ENCODE measurements around the gene KRT7.
"Not testable (repeated sequence)": the region's sequence is repeated elsewhere in the genome, so short reads cannot be mapped to it uniquely, and the experiment has no call there.

KRT7 gene

GRCh38 chr12:52251367-52252051, 18.5 kb downstream of the KRT7 start:
- Histone ChIP-seq H3K4me3 (ENCODE audit: low read depth in 1 of 2, low read length in 2 of 2) (no peak overlapping the region), H3K27me3 (ENCODE audit: low read depth, low read length) (peaks cover 15% of the 10 kb centered on the region), H3K36me3 (ENCODE audit: control insufficient read depth in 1 of 2, insufficient read depth in 2 of 2, low read length in 2 of 2) (no peaks in the 10 kb centered on the region), H3K9me3 (ENCODE audit: control insufficient read depth in 1 of 2, low read length in 2 of 2) (no peaks in the 10 kb centered on the region), H3K27ac (ENCODE audit: low read length) (no peak overlapping the region), H3K4me1 (ENCODE audit: control insufficient read depth in 1 of 2, insufficient read depth in 2 of 2, low read length in 2 of 2) (no peaks in the 10 kb centered on the region)

DNA sequence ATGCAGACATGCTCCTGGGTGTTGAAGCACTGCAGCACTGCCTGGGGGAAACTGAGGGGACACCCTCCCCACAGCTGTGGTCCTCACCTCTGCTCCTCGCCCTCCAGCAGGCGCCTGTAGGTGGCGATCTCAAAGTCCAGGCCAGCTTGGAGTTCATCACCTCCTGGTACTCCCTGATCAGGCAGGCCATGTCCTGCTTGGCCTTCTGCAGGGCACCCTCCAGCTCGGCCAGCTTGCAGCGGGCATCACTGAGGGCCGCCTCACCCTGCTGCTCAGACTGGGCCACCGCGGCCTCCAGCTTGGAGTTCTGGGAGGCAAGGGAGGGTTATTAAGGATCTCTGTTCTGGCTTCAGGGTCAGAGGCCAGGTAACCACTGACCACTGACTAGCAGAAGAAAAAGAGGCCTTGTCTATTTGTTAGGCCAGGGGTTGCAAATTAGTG, 19.2 kb downstream of the KRT7 start:
- H3K36me3 ChIP-seq (ENCODE audit: control insufficient read depth in 1 of 2, insufficient read depth in 2 of 2, low read length in 2 of 2); H3K4me3 ChIP-seq (ENCODE audit: low read depth in 1 of 2, low read length in 2 of 2); H3K9me3 ChIP-seq (ENCODE audit: control insufficient read depth in 1 of 2, low read length in 2 of 2); H3K4me1 ChIP-seq (ENCODE audit: control insufficient read depth in 1 of 2, insufficient read depth in 2 of 2, low read length in 2 of 2); H3K27ac ChIP-seq (ENCODE audit: low read length): not testable (repeated sequence)
- H3K27me3 ChIP-seq (ENCODE audit: low read depth, low read length) = peaks cover 21% of the 10 kb centered on the region

DNA sequence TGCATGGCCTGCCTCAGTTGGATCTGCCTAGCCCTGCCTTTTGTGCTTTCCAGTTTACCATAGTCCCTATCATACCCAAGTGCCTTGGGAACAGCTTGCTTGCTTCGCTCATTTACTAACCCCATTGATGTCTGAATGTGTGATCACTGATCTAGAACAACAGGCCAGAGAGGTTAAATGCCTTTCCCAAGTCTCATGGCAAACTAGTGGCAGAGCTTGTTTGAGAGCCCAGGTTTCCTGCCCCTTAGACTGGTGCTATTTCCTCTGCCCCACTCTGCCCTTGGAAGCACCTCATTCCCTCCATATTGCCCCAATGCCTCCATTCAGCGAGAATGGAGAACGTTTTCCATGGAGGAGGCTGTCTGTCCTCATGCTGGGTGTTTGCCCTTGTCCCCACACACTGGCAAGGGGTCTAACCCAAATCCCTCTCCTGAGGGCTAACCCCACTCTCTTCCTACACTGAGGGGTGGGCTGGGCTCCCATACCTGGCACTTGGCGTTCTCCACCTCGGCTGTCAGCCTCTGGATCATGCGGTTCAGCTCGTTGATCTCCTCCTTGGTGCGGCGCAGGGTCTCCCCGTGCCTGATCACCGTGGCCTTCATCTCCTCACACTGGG, 19.8 kb downstream of the KRT7 start:
- Histone ChIP-seq H3K27me3 (ENCODE audit: low read depth, low read length) (peaks cover 27% of the 10 kb centered on the region), H3K4me3 (ENCODE audit: low read depth in 1 of 2, low read length in 2 of 2) (no peak overlapping the region), H3K36me3 (ENCODE audit: control insufficient read depth in 1 of 2, insufficient read depth in 2 of 2, low read length in 2 of 2) (no peaks in the 10 kb centered on the region), H3K9me3 (ENCODE audit: control insufficient read depth in 1 of 2, low read length in 2 of 2) (no peaks in the 10 kb centered on the region), H3K4me1 (ENCODE audit: control insufficient read depth in 1 of 2, insufficient read depth in 2 of 2, low read length in 2 of 2) (no peaks in the 10 kb centered on the region), H3K27ac (ENCODE audit: low read length) (no peak overlapping the region)

- H3K4me3 ChIP-seq (ENCODE audit: low read depth in 1 of 2, low read length in 2 of 2) = no peak overlapping the region
- H3K36me3 ChIP-seq (ENCODE audit: control insufficient read depth in 1 of 2, insufficient read depth in 2 of 2, low read length in 2 of 2) = no peaks in the 10 kb centered on the region
- peaks cover 0 to 3% of the 10 kb centered on the region in 2 donors for H3K4me1 ChIP-seq (ENCODE audit: control insufficient read depth in 1 of 2, insufficient read depth in 2 of 2, low read length in 2 of 2)
- H3K27me3 ChIP-seq (ENCODE audit: low read depth, low read length) = peaks cover 30% of the 10 kb centered on the region
- H3K27ac ChIP-seq (ENCODE audit: low read length) = no peak overlapping the region
- H3K9me3 ChIP-seq (ENCODE audit: control insufficient read depth in 1 of 2, low read length in 2 of 2) = no peaks in the 10 kb centered on the region
Observed at GRCh38 chr12:52253391-52254179, 20.5 kb downstream of the KRT7 start.

DNA sequence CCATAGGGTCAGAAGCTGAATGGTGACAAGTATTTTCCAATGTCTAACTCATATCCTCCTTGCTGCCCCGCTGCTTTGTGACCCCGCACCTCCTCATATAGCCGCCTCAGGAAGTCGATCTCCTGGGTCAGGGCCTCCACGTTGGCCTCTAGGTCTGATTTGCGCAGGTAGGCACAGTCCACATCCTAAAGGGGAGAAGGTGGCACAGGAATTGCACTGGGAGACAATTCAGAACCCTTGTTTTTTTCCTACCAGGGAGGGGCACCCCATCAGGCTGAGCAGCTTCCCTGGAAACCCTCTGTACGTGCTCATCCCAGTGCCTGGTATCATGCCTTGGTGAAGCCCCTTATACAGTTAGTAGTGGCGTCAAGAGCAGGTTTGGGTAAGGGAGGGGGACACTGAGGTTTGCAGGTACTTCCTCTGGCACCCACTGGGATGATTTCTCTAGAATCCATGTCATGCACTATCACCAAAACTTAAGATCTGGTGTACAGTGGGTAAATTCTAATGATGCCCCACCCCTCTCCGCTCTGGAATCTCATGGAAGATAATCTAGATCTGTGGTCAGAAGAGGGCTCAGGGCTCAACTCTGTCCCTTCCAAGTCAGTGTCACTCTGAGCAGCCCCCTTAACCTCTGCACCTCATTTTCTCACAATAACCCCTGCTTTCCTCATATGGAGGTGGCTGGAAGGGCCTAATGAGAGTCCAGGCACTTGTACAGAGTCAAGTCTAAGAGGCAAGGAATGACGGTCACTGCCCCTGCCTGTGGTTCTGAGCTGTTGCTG, 21.3 kb downstream of the KRT7 start:
- Histone ChIP-seq H3K9me3 (ENCODE audit: control insufficient read depth in 1 of 2, low read length in 2 of 2) (peaks cover 0 to 3% of the 10 kb centered on the region in 2 donors), H3K27me3 (ENCODE audit: low read depth, low read length) (peaks cover 30% of the 10 kb centered on the region), H3K4me1 (ENCODE audit: control insufficient read depth in 1 of 2, insufficient read depth in 2 of 2, low read length in 2 of 2) (peaks cover 0 to 8% of the 10 kb centered on the region in 2 donors), H3K36me3 (ENCODE audit: control insufficient read depth in 1 of 2, insufficient read depth in 2 of 2, low read length in 2 of 2) (no peaks in the 10 kb centered on the region), H3K27ac (ENCODE audit: low read length) (no peak overlapping the region), H3K4me3 (ENCODE audit: low read depth in 1 of 2, low read length in 2 of 2) (no peak overlapping the region)

DNA sequence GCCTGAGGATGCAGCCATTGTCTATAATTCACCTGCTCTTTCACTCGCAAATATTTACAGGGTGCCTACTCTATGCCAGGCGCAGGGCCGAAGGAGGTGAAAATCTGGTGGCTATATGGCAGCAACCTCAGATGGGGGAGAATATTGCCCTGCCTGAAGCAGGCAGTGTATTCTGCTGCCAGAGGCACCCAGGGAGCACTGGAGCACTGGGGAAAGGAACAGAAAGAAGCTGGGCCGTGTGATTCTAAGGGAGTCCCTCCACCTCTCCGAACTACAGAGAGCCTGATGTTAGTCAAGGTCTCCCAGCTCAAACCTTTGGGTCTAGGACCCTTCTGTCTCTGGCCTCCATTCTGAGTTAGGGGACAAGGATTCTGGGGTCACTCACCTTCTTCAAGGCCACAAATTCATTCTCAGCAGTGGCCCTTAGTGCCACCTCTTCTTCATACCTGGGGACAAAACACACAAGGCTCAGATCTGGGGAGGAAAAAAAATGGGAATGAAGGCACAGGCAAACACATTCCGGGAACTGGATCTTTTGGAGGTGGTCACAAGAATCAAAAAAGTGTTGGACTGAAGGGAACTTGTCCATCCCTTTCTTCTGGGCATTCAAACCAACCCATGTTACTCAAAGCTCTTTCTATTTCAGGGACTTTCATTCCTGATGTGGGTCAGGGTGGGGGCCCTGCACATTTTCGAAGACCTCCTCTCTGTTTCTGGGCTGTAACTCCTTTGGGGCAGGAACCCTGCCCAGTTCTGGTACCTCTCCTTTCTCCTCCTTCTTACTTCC, 22.1 kb downstream of the KRT7 start:
- no peak overlapping the region for H3K27ac ChIP-seq (ENCODE audit: low read length)
- no peaks in the 10 kb centered on the region for H3K36me3 ChIP-seq (ENCODE audit: control insufficient read depth in 1 of 2, insufficient read depth in 2 of 2, low read length in 2 of 2)
- H3K9me3 ChIP-seq (ENCODE audit: control insufficient read depth in 1 of 2, low read length in 2 of 2) = peaks cover 0 to 3% of the 10 kb centered on the region in 2 donors
- H3K27me3 ChIP-seq (ENCODE audit: low read depth, low read length) = peaks cover 30% of the 10 kb centered on the region
- H3K4me3 ChIP-seq (ENCODE audit: low read depth in 1 of 2, low read length in 2 of 2) = no peak overlapping the region
- peaks cover 0 to 8% of the 10 kb centered on the region in 2 donors for H3K4me1 ChIP-seq (ENCODE audit: control insufficient read depth in 1 of 2, insufficient read depth in 2 of 2, low read length in 2 of 2)

GRCh38 chr12:52255926-52256583, 23.0 kb downstream of the KRT7 start:
- Histone ChIP-seq H3K36me3 (ENCODE audit: control insufficient read depth in 1 of 2, insufficient read depth in 2 of 2, low read length in 2 of 2) (no peaks in the 10 kb centered on the region), H3K4me3 (ENCODE audit: low read depth in 1 of 2, low read length in 2 of 2) (no peak overlapping the region), H3K9me3 (ENCODE audit: control insufficient read depth in 1 of 2, low read length in 2 of 2) (peaks cover 0 to 3% of the 10 kb centered on the region in 2 donors), H3K27me3 (ENCODE audit: low read depth, low read length) (peaks cover 30% of the 10 kb centered on the region), H3K27ac (ENCODE audit: low read length) (no peak overlapping the region), H3K4me1 (ENCODE audit: control insufficient read depth in 1 of 2, insufficient read depth in 2 of 2, low read length in 2 of 2) (peaks cover 0 to 8% of the 10 kb centered on the region in 2 donors)

- no peak overlapping the region for H3K4me3 ChIP-seq (ENCODE audit: low read depth in 1 of 2, low read length in 2 of 2)
- H3K27me3 ChIP-seq (ENCODE audit: low read depth, low read length) = peaks cover 30% of the 10 kb centered on the region
Observed at GRCh38 chr12:52256584-52256935, 23.5 kb downstream of the KRT7 start.

DNA sequence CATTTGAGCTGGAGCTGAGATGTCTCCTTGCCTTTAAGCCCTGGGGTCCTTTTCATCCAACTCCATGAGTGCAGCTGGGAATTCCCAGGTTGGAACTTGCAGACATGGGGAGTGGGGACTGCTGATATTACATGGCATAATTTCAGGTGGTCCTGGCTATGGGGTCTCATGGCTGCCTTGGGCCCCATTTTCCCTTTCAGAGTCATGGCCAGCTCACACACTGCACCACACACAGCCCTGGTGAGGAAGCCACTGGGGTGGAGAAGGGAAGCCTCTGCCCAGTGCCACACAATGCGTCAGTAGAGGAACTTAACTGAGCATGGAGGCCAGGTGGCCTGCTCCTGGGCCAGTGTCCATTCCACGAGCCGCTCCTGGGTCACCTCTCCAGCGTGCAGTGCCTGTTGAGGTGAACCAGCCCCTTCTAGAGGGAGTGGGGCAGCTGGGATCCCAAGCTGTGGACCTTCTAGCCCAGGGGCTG, 24.1 kb downstream of the KRT7 start:
- Histone ChIP-seq H3K27me3 (ENCODE audit: low read depth, low read length) (peaks cover 30% of the 10 kb centered on the region), H3K4me3 (ENCODE audit: low read depth in 1 of 2, low read length in 2 of 2) (no peak overlapping the region), H3K4me1 (ENCODE audit: control insufficient read depth in 1 of 2, insufficient read depth in 2 of 2, low read length in 2 of 2) (peaks cover 0 to 8% of the 10 kb centered on the region in 2 donors), H3K36me3 (ENCODE audit: control insufficient read depth in 1 of 2, insufficient read depth in 2 of 2, low read length in 2 of 2) (no peaks in the 10 kb centered on the region), H3K27ac (ENCODE audit: low read length) (no peak overlapping the region), H3K9me3 (ENCODE audit: control insufficient read depth in 1 of 2, low read length in 2 of 2) (peaks cover 0 to 3% of the 10 kb centered on the region in 2 donors)

More at GRCh38 chr12:52256584-52256935, 23.5 kb downstream of the KRT7 start:
- Histone ChIP-seq H3K4me1 (ENCODE audit: control insufficient read depth in 1 of 2, insufficient read depth in 2 of 2, low read length in 2 of 2) (peaks cover 0 to 8% of the 10 kb centered on the region in 2 donors), H3K9me3 (ENCODE audit: control insufficient read depth in 1 of 2, low read length in 2 of 2) (peaks cover 0 to 3% of the 10 kb centered on the region in 2 donors), H3K36me3 (ENCODE audit: control insufficient read depth in 1 of 2, insufficient read depth in 2 of 2, low read length in 2 of 2) (no peaks in the 10 kb centered on the region), H3K27ac (ENCODE audit: low read length) (no peak overlapping the region)

- H3K4me3 ChIP-seq (ENCODE audit: low read depth in 1 of 2, low read length in 2 of 2); H3K27ac ChIP-seq (ENCODE audit: low read length); H3K9me3 ChIP-seq (ENCODE audit: control insufficient read depth in 1 of 2, low read length in 2 of 2); H3K4me1 ChIP-seq (ENCODE audit: control insufficient read depth in 1 of 2, insufficient read depth in 2 of 2, low read length in 2 of 2); H3K36me3 ChIP-seq (ENCODE audit: control insufficient read depth in 1 of 2, insufficient read depth in 2 of 2, low read length in 2 of 2): not testable (repeated sequence)
- peaks cover 30% of the 10 kb centered on the region for H3K27me3 ChIP-seq (ENCODE audit: low read depth, low read length)
Observed at GRCh38 chr12:52257922-52258321, 24.9 kb downstream of the KRT7 start.
